ENCODE data around the gene CDK2AP2.
"Not testable (repeated sequence)": the region's sequence is repeated elsewhere in the genome, so short reads cannot be mapped to it uniquely, and the experiment has no call there.

The CDK2AP2 gene

DNA sequence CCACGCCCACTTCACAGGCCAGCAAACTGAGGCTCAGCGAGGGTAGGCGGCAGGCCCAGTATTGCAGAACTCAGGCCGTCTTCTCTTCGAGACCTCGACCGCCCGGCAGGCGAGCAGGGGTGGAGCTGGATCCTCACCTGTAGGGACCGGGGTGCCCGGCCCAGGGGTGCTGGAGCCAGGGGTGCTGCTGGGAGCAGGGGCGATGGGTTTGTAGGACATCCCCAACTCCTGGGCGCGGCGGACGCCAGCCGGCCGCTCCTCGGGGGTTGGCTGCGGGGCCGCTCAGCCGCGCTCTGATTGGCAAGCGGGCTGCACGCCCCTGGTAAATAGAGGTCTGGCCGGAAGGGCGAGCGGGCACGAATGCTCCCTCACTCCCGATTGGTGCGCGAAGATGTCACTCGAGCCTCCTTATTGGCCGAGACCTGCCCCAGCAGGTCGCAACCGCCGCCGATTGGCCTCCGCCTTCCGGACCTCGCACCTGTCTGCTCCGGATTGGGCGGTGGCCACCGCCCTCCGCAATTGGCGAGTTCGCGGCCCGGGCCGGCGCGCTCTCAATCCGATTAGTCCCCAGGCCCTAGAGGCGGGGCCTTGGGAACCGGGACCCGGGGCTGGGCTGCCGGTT is at the start of gene CDK2AP2:
Gene CDK2AP2 (minus strand): TSS at position 299 of the 622 bp plus-strand sequence. CDS start 80 bp downstream, at position 219.
- DNase-seq: peak; percentile 100

DNA sequence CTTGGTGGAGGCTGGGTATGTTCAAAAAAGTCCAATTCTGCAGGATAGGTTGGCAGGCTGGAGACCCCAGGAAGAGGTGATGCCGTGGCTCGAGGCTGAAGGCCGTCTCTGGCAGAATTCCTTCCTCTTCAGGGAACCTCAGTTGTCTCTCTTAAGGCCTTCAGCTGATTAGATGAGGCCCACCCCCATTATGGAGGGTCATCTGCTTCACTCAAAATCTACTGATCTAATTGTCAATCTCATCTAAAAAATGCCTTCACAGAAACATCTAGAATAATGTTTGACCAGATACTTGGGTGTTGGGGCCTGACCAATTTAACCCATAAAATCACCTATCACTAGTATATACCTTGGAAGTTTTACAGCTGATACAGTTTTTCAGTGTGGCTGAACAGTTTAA is 48.3 kb upstream of the CDK2AP2 start:
- DNase-seq: no peak

DNA sequence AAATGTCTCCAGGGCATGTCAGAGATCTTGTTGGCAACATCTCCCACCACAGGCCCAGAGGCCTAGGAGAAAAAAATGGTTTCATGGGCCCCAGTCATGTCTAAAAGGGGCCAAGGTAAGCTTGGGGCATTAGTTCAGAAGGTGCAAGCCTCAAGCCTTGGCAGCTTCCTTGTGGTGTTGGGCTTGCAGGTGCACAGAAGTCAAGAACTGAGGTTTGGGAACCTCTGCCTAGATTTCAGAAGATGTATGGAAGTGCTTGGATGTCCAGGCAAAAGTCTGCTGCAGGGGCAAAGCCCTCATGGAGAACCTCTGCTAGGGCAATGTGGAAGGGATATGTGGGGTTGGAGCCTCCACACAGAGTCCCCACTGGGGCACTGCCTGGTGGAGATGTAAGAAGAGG is 43.7 kb upstream of the CDK2AP2 start:
- not testable (repeated sequence) for DNase-seq

- no peak for DNase-seq
Measured at GRCh38 chr11:67551127-67551526, 43.2 kb upstream of the CDK2AP2 start.

- DNase-seq: no peak
Measured at GRCh38 chr11:67548555-67549110, 40.7 kb upstream of the CDK2AP2 start.

DNA sequence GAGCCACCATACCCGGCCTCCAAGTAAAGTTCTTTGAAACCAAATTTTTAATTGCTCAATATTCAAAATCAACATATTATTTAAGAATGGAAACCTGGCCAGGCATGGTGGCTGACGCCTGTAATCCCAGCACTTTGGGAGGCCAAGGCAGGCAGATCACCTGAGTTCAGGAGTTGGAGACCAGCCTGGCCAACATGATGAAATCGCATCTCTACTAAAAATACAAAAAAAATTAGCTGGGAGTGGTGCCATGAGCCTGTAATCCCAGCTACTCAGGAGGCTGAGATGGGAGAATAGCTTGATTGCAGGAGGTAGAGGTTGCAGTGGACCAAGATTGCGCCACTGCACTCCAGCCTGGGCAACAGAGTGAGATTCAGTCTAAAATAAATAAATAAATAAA is 40.1 kb upstream of the CDK2AP2 start:
- DNase-seq: not testable (repeated sequence)

DNA sequence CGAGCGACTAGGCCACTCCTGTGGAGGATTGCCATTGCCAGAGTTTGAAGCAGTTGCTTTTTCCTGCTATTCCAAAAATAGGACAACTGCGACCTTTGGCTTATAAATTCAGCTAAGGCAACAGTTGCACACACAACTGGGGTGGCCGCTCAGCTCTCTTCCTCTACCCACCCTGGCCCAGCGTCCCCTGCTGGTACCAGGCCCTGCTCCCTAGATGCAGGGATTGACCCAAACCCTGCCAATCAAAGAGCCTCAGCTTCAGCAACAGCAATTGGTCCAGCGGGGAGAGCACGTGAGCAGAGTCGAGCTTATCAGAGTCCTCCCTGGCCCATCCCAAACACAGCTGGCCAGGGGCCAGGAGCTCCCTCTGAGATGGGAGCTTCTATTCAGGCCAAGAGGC is 37.3 kb upstream of the CDK2AP2 start:
- no peak for DNase-seq

GRCh38 chr11:67544616-67545242 is 36.8 kb upstream of the CDK2AP2 start:
- DNase-seq: no peak

DNA sequence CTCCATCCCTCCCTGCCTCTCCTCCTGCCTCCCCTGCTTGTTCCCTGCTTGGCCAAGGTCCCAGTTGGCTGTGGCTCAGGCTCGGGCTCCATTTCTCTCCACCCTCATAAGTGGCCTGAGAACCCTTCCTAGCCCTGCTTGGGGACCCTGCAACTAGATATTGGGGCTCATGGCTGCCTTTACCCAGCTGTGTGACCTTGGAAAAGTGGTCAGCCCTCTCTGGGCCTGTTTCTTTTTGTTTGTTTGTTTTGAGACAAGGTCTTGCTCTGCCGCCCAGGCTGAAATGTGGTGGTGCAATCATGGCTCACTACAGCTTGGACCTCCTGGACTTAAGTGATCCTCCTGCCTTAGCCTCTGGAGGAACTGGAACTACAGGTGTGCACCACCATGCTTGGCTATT is 35.6 kb upstream of the CDK2AP2 start:
- DNase-seq: no peak

GRCh38 chr11:67542971-67543370 is 35.0 kb upstream of the CDK2AP2 start:
- DNase-seq: no peak

DNA sequence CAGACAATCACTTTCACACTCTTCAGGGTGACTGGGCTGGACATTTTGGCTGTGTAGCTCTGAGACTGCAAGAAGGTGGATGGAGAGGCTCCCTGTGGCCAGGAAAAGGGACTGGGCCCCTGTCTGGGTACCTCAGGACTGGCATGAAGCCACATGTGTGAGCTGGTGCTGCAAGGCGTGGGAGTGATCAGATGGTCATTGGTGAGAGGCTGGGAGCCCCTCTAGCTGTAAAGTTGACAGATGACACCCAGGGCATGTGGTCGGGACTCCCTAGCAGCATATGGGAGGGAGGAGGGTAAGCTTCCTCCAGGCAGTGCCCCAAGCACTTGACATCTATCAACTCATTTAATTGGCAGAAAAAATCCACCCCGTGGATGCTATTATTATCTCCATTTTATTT is 34.2 kb upstream of the CDK2AP2 start:
- no peak for DNase-seq

- DNase-seq: no peak
Measured at GRCh38 chr11:67541198-67541597, 33.2 kb upstream of the CDK2AP2 start.

DNA sequence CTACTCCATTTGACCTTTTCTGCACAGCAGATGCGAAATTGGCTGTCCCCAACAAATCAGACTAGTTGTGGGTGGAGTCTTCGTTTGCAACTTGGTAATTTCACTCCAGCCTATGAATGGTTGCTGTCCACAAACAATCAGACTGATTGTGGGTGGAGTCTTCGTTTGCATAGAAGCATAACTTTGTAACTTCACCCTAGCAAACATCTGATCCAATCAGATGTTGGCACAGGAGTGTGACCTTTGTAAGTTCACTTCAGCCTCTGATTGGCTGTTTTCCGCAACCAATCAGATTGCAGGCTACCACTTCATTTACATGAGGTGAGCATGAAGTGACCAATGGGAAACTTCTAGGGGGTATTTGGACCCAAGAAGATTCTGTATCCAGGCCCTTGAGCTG is 31.6 kb upstream of the CDK2AP2 start:
- DNase-seq: no peak

DNA sequence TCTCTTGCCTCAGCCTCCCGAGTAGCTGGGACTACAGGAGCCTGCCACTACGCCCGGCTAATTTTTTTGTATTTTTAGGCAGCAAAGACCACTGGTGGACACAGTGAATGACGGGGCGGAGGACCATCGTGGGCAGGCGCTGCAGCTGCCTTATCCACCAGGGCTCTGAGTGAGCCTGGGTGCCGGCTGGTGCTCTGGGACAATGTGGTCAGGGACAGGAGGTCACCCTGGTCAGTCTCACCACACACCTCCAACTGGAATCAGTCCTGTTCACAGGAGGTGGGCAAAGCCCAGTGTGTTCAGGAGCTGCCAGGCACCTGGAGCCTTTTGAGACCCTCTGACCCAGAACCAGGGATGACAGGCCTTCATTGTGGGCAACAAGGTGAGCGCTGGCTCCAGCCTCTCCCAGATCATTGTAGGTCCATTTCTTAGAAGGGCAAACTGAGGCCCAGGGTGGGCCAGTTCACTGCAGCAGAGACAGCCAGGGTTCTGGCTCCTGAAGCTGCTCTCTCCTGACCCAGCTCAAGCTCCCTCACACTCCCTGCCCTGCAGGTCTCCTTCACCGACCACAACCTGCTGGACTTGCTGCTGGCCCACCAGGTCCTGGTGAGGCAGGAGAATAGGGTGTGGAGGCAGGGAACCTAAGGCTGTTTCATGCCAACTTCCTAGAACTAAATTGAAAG is 31.0 kb upstream of the CDK2AP2 start:
- no peak for DNase-seq

DNA sequence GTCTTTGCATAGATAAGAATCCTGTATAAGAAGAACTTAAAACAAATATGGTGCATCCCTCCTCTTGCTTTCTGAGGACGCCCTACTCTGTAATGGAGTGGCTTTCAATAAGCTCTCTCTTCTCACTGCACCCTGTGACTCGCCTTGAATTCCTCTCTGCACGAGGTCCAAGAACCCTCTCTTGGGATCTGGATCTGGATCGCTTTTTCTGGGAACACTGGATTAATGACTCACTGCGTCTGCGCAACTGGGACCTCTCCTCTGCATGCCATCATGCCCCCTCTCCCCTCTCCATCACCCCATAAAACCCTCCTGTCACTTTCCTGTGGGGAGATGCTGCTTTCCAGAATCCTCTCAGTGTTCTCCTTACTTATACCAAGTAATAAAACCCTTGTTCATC is 30.3 kb upstream of the CDK2AP2 start:
- DNase-seq: no peak

DNA sequence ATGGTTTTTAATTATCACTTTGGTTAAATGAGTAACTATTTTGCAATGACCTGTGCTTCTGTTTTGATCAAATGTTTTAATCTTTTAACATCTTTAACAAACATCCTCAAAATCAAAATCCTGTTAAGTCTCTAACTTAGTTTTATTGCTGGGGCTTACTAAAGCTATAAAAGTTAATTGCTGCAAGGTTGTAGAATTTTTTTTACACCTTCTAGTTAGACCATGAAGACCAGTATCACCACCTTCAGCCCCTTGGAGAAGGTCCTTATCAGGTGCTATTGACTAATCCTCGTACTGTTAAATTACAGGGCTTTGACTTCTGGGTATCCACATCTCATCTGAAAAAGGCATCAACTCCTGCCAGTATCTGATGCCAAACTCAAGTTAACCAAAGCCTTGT is 27.6 kb upstream of the CDK2AP2 start:
- DNase-seq: no peak

DNA sequence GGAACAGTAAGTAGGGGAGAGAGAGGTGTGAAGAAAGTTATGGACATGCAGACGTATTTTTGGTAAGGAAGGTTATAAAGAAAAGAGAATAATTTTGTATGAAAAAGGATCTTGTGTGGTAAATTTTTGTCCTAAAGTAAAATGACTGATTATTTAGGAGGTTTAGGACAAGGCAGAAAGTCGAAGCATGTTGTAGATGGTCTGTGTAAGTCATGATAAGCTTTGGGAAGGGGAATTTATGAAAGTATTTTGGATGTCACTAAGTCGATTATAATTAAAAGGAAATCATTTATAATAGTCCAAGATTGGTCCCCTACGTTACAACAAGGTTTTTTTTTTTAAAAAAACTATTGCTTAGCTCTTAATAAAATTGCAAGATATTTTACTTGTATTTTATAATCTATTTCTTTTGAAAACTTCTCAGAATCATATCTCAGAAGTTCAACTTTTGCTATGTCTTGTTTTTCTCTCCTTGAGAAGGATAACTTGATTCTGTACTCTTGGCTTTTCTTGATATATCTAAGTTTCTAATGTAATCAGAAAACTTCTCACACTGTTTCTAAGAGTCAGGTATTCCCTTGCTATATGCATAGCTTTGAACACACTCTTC is 26.2 kb upstream of the CDK2AP2 start:
- DNase-seq: no peak

DNA sequence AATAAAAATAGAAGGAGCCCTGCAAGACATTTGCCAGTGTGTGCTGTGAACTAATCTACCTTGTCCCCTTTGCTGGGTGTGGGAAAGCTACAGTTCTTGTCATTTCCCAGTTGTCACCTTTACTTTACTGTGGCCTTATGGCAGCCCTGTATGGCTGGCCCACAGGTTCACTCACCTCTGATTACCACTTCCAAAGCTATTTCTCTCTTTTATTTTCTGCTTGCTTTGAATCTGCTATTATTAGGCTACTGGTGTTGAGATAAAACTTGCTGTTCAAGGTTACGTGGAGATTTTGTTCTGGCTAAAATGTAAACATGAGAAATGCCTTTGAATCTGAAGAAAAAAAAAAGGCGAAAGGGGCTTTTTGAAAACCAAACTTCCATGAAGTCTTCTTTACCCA is 24.9 kb upstream of the CDK2AP2 start:
- DNase-seq: no peak

DNA sequence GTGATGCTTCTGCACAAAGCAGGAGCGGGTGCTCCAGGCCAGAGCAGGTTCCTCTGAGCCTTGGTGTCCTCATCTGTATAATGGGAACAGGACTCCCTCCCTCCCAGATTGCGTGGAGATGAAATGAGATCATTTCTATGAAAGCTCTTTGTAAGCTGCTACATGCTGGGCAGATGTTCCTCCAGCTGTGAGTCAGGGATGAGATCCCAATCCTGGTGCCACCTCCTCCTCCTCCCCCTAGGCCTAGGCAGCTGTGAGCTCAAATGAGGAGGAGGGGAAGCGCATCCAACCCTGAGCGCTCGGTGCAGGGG is 22.3 kb upstream of the CDK2AP2 start:
- DNase-seq: no peak

DNA sequence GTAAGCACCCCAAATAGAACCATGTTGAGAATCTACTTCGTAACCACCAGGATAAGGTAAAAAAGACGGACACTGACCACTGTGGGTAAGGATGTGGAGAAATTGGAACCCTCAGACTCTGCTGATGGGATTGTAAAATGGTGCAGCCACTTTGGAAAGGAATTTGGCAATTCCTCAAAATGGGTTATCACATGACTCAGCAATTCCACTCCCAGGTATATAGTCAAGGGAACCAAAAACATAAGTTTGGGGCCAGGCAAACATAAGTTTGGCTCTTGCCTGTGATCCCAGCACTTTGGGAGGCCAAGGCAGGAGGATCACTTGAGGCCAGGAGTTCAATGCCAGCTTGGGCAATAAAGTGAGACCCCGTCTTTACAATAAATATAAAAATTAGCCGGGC is 20.4 kb upstream of the CDK2AP2 start:
- no peak for DNase-seq

- no peak for DNase-seq
Measured at GRCh38 chr11:67525275-67525976, 17.5 kb upstream of the CDK2AP2 start.

- no peak for DNase-seq
Measured at GRCh38 chr11:67524480-67524808, 16.5 kb upstream of the CDK2AP2 start.

Data from NCI-H146 (cell line).